Neuron (in vitro differentiated cells): ENCODE measurements around the gene ALK.

ENCODE experiments used
- H2AFZ ChIP-seq: one replicate; pipeline ENCODE4 v1.6.1; 2013; ENCODE audit warnings: low read depth, mild to moderate bottlenecking, inconsistent platforms, low read length, moderate library complexity
- H3K27me3 ChIP-seq: one replicate; pipeline ENCODE4 v1.6.1; 2013; ENCODE audit warnings: low read length; ENCODE audit not compliant: insufficient read depth
- H3K36me3 ChIP-seq: one replicate; pipeline ENCODE4 v1.6.1; 2013; ENCODE audit warnings: low read length; ENCODE audit not compliant: insufficient read depth
- H3K4me1 ChIP-seq: one replicate; pipeline ENCODE4 v1.6.1; 2013; ENCODE audit warnings: low read length; ENCODE audit not compliant: insufficient read depth
- H3K4me3 ChIP-seq: 2 replicates; pipeline ENCODE4 v1.5.1; 2013; ENCODE audit warnings: mild to moderate bottlenecking, low read length, moderate library complexity
- H3K9me3 ChIP-seq: one replicate; pipeline ENCODE4 v1.6.1; 2013; ENCODE audit warnings: low read length

The ALK gene

GRCh38 chr2:29489568-29489967, 431.8 kb downstream of the ALK start:
- H3K4me1 ChIP-seq: peaks cover 3% of the 10 kb centered on the region
- H3K27me3 ChIP-seq: no peaks in the 10 kb centered on the region
- no peak overlapping the region for H2AFZ ChIP-seq
- H3K4me3 ChIP-seq: no peak overlapping the region
- no peaks in the 10 kb centered on the region for H3K36me3 ChIP-seq
- no peaks in the 10 kb centered on the region for H3K9me3 ChIP-seq

- Histone ChIP-seq H3K27me3 (no peaks in the 10 kb centered on the region), H2AFZ (no peak overlapping the region), H3K36me3 (no peaks in the 10 kb centered on the region), H3K9me3 (no peaks in the 10 kb centered on the region), H3K4me1 (peaks cover 3% of the 10 kb centered on the region), H3K4me3 (no peak overlapping the region)
Measured at GRCh38 chr2:29487967-29488555, 433.3 kb downstream of the ALK start.

GRCh38 chr2:29485631-29486030, 435.8 kb downstream of the ALK start:
- Histone ChIP-seq H3K36me3 (no peaks in the 10 kb centered on the region), H2AFZ (no peak overlapping the region), H3K27me3 (no peaks in the 10 kb centered on the region), H3K4me3 (no peak overlapping the region), H3K9me3 (no peaks in the 10 kb centered on the region), H3K4me1 (peaks cover 3% of the 10 kb centered on the region)

- Histone ChIP-seq H3K4me1 (peaks cover 3% of the 10 kb centered on the region), H3K9me3 (no peaks in the 10 kb centered on the region), H3K36me3 (no peaks in the 10 kb centered on the region), H2AFZ (no peak overlapping the region), H3K27me3 (no peaks in the 10 kb centered on the region), H3K4me3 (no peak overlapping the region)
Measured at GRCh38 chr2:29485117-29485516, 436.3 kb downstream of the ALK start.

- no peaks in the 10 kb centered on the region for H3K9me3 ChIP-seq
- H3K4me1 ChIP-seq: peaks cover 2% of the 10 kb centered on the region
- H3K27me3 ChIP-seq: no peaks in the 10 kb centered on the region
- H3K4me3 ChIP-seq: no peak overlapping the region
- no peak overlapping the region for H2AFZ ChIP-seq
- no peaks in the 10 kb centered on the region for H3K36me3 ChIP-seq
Measured at GRCh38 chr2:29482867-29483266, 438.5 kb downstream of the ALK start.

GRCh38 chr2:29482348-29482747, 439.0 kb downstream of the ALK start:
- peaks cover 2% of the 10 kb centered on the region for H3K4me1 ChIP-seq

GRCh38 chr2:29481313-29481712, 440.1 kb downstream of the ALK start:
- Histone ChIP-seq H3K36me3 (no peaks in the 10 kb centered on the region), H3K27me3 (no peaks in the 10 kb centered on the region), H2AFZ (no peak overlapping the region), H3K9me3 (no peaks in the 10 kb centered on the region), H3K4me3 (no peak overlapping the region), H3K4me1 (peaks cover 2% of the 10 kb centered on the region)

More at GRCh38 chr2:29482348-29482747, 439.0 kb downstream of the ALK start:
- Histone ChIP-seq H3K4me3 (no peak overlapping the region), H2AFZ (no peak overlapping the region), H3K36me3 (no peaks in the 10 kb centered on the region), H3K27me3 (no peaks in the 10 kb centered on the region), H3K9me3 (no peaks in the 10 kb centered on the region)

GRCh38 chr2:29480426-29480825, 441.0 kb downstream of the ALK start:
- no peaks in the 10 kb centered on the region for H3K27me3 ChIP-seq
- no peak overlapping the region for H3K4me3 ChIP-seq
- H3K9me3 ChIP-seq: no peaks in the 10 kb centered on the region
- H3K36me3 ChIP-seq: no peaks in the 10 kb centered on the region
- peaks cover 2% of the 10 kb centered on the region for H3K4me1 ChIP-seq
- no peak overlapping the region for H2AFZ ChIP-seq

- H3K9me3 ChIP-seq: no peaks in the 10 kb centered on the region
- H3K4me3 ChIP-seq: no peak overlapping the region
- no peak overlapping the region for H2AFZ ChIP-seq
- peaks cover 2% of the 10 kb centered on the region for H3K4me1 ChIP-seq
- H3K36me3 ChIP-seq: no peaks in the 10 kb centered on the region
- H3K27me3 ChIP-seq: no peaks in the 10 kb centered on the region
Measured at GRCh38 chr2:29479401-29479800, 442.0 kb downstream of the ALK start.

GRCh38 chr2:29478641-29479040, 442.7 kb downstream of the ALK start:
- no peaks in the 10 kb centered on the region for H3K9me3 ChIP-seq
- peaks cover 2% of the 10 kb centered on the region for H3K4me1 ChIP-seq
- no peak overlapping the region for H2AFZ ChIP-seq
- H3K4me3 ChIP-seq: no peak overlapping the region
- H3K27me3 ChIP-seq: no peaks in the 10 kb centered on the region
- H3K36me3 ChIP-seq: no peaks in the 10 kb centered on the region

GRCh38 chr2:29477186-29477585, 444.2 kb downstream of the ALK start:
- H3K9me3 ChIP-seq: no peaks in the 10 kb centered on the region
- no peaks in the 10 kb centered on the region for H3K36me3 ChIP-seq
- no peak overlapping the region for H2AFZ ChIP-seq
- H3K4me3 ChIP-seq: no peak overlapping the region
- H3K27me3 ChIP-seq: no peaks in the 10 kb centered on the region
- peaks cover 2% of the 10 kb centered on the region for H3K4me1 ChIP-seq

GRCh38 chr2:29475499-29475898, 445.9 kb downstream of the ALK start:
- Histone ChIP-seq H2AFZ (no peak overlapping the region), H3K36me3 (no peaks in the 10 kb centered on the region), H3K4me1 (peaks cover 2% of the 10 kb centered on the region), H3K27me3 (no peaks in the 10 kb centered on the region), H3K4me3 (no peak overlapping the region), H3K9me3 (no peaks in the 10 kb centered on the region)

- H3K4me3 ChIP-seq: no peak overlapping the region
- H3K4me1 ChIP-seq: no peaks in the 10 kb centered on the region
- peaks cover 5% of the 10 kb centered on the region for H3K9me3 ChIP-seq
- no peak overlapping the region for H2AFZ ChIP-seq
- H3K36me3 ChIP-seq: no peaks in the 10 kb centered on the region
- no peaks in the 10 kb centered on the region for H3K27me3 ChIP-seq
Measured at GRCh38 chr2:29469961-29470360, 451.4 kb downstream of the ALK start.

- no peaks in the 10 kb centered on the region for H3K27me3 ChIP-seq
- H2AFZ ChIP-seq: no peak overlapping the region
- H3K9me3 ChIP-seq: peaks cover 7% of the 10 kb centered on the region
- H3K36me3 ChIP-seq: no peaks in the 10 kb centered on the region
- no peaks in the 10 kb centered on the region for H3K4me1 ChIP-seq
- H3K4me3 ChIP-seq: no peak overlapping the region
Measured at GRCh38 chr2:29469516-29469915, 451.9 kb downstream of the ALK start.
